ENCODE data around the gene CFDP1. TPM values are rescaled to one million over a fixed set of nuclear protein-coding genes. Genes with fewer than 3 reads are reported as not detected.

CFDP1 gene
- total and polyA plus RNA-seq, 2 donors (not counting 1 experiment from before 2014, with no cell fraction given) = 6.3 to 42.8 TPM

- Histone ChIP-seq H3K27ac (ENCODE audit: low read length in 2 of 2) (peak overlapping the region; percentile 91 to 99), H3K4me2 (replicated peaks; ENCODE audit: low read depth, low read length, poor library complexity, severe bottlenecking) (peak overlapping the region; percentile 89), H3K9ac (ENCODE audit: low read length) (peak overlapping the region; percentile 99), H3K9me3 (ENCODE audit: control extremely low read depth in 1 of 3, control insufficient read depth in 2 of 3, insufficient read depth in 1 of 3, low read length in 2 of 3) (no peaks in the 10 kb centered on the region), H3K4me3 (ENCODE audit: control extremely low read depth in 1 of 5, extremely low read depth in 1 of 5, insufficient read depth in 1 of 5, low read depth in 2 of 5, low read length in 4 of 5) (peak overlapping the region; percentile 94 to 100 (median 95)), H3K4me1 (ENCODE audit: control insufficient read depth in 2 of 2, insufficient read depth in 2 of 2, low read length in 2 of 2) (peaks cover 7 to 15% of the 10 kb centered on the region in 2 donors), H3K36me3 (replicated peaks in 1 of 2; ENCODE audit: control extremely low read depth in 1 of 2, control insufficient read depth in 1 of 2, extremely low read depth in 1 of 2, insufficient read depth in 2 of 2, low read length in 1 of 2) (no peaks in the 10 kb centered on the region), H2AFZ (ENCODE audit: insufficient read depth, low read depth, low read length, poor library complexity, severe bottlenecking) (peak overlapping the region; percentile 97), H4K20me1 (ENCODE audit: control insufficient read depth, insufficient read depth, low read length, poor library complexity, severe bottlenecking) (no peaks in the 10 kb centered on the region), H3K79me2 (ENCODE audit: control insufficient read depth, insufficient read depth, low read length) (peaks cover 35% of the 10 kb centered on the region), H3K27me3 (replicated peaks in 1 of 4; ENCODE audit: control extremely low read depth in 1 of 4, control insufficient read depth in 3 of 4, insufficient read depth in 4 of 4, low read length in 3 of 4) (no peaks in the 10 kb centered on the region)
- WGBS (ENCODE audit: insufficient coverage) = 9% methylated on average over 31 of the region's 32 CpGs
- ChIA-PET CTCF (interaction anchor here (1.0 to 3.1 kb wide), 11 partner anchors 11 to 332 kb away, joined by 3 to 41 read pairs (median 3); partner anchors contain the start of genes ADAT1, KARS1, TERF2IP and TMEM170A), POLR2A (interaction anchor here (0.7 to 2.4 kb wide), 8 partner anchors 11 to 214 kb away, joined by 3 to 14 read pairs (median 4); partner anchors contain the start of genes ADAT1, GABARAPL2, KARS1 and TERF2IP)
- ATAC-seq (ENCODE audit: low read depth) (peak; percentile 66), DNase-seq (no peak)
- Mint-ChIP-seq H3K27me3 (no peaks in the 10 kb centered on the region), H3K4me1 (peaks cover 20% of the 10 kb centered on the region), H3K27ac (peak overlapping the region; percentile 95), H3K9me3 (ENCODE audit: insufficient read depth) (no peaks in the 10 kb centered on the region), H3K4me3 (peak overlapping the region; percentile 88)
- intact Hi-C loops (cut with micrococcal nuclease) = loop anchor here (1.0 to 2.0 kb wide), 12 partner anchors 30 to 767 kb away; partner anchors contain the start of genes ADAT1, KARS1, RFWD3 and TERF2IP
- TF ChIP-seq CTCF (IDR thresholded peaks at IDR 0.05) (no peak), EZH2 (IDR thresholded peaks at IDR 0.05; ENCODE audit: borderline replicate concordance, insufficient read depth, low read depth, low read length, poor library complexity, severe bottlenecking) (no peak)
Measured at GRCh38 chr16:75433732-75434413, 570 bp upstream of the CFDP1 start.

Data from B cell (primary cell).